NCI-H748 (cell line): ENCODE measurements around the gene ZNF598.
A peak's percentile ranks its signal among the peaks of the same experiment; 100 is the strongest.
"Not testable (repeated sequence)": the region's sequence is repeated elsewhere in the genome, so short reads cannot be mapped to it uniquely, and the experiment has no call there.

Experiments used
- DNase-seq: peaks from one replicate; lab custom pipeline; 2025; ENCODE audit not compliant: unreplicated experiment; lab: John Stamatoyannopoulos, UW

Gene ZNF598

DNA sequence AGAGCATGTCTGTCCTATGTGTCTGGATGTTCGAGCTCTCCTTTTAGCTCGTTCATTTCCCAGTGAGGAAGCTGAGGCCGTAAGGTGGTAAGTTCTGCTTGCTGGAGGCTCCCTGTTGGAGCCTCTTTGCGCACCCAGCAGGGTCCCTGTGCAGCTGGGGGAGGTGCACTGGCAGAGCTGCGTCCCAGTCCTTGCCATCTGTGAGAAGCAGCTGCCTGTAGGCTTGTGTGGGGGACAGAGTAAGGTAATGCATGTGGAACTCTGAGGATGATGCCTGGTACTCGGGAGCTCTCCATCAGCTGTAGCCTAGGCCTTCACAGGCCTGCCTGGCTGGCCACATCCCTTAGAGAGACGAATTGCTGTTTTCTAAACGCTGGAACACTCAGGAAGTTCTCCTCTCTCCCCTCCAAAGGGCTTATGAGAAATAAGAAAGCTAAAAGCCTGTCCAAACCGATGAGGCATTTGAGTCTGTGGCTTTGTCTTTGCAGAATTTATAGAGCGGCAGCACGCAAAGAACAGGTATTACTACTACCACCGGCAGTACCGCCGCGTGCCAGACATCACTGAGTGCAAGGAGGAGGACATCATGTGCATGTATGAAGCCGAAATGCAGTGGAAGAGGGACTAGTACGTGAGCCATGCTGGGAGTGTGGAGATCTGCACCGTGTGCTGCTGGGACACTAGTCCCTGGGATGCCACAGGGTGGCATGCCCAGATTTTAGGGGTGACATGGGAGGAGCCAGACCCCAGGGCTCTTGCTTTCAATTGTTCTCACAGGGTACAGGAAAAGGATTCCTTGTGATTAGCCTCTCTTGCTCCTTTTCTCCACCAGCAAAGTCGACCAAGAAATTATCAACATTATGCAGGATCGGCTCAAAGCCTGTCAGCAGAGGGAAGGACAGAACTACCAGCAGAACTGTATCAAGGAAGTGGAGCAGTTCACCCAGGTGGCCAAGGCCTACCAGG lies 48.7 kb downstream of the ZNF598 start:
- no peak for DNase-seq

DNA sequence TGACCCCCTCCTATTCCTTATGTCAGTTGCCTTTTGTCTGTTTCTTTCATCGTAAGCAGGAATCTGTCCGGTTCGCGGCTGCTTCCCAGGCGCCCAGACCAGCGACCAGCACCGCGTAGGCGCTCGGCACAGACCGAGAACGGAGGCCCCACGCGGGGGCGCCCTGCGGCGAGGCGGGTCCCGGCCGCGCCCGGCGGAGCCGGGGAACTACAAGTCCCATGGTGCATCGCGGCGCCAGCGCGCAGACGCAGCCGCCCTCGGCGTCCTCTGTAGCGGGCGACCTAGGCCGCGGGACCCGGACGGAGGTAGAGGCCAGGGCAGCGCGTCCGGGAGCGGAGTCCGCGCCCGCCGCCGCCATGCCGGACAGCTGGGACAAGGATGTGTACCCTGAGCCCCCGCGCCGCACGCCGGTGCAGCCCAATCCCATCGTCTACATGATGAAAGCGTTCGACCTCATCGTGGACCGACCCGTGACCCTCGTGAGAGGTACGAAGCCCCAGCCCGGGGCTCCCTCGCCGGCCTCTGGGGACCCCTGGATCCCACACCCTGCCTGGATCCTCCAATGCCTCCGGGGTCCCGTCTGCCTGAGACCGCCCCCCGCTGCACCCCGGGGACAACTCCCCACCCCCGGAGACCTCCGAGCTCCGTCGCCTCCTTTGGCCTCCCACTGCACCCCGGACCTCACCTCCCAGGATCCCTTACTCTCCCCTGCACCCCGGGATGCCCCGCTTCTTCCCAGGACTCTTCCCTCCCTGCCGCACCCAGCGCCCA lies 50.2 kb downstream of the ZNF598 start, which contains the start of gene NDUFB10:
Gene NDUFB10, plus strand, starts transcription at position 270 of the 771 bp plus-strand sequence. Its CDS starts 87 bp downstream, at position 357.
- DNase-seq: peak; percentile 86

DNA sequence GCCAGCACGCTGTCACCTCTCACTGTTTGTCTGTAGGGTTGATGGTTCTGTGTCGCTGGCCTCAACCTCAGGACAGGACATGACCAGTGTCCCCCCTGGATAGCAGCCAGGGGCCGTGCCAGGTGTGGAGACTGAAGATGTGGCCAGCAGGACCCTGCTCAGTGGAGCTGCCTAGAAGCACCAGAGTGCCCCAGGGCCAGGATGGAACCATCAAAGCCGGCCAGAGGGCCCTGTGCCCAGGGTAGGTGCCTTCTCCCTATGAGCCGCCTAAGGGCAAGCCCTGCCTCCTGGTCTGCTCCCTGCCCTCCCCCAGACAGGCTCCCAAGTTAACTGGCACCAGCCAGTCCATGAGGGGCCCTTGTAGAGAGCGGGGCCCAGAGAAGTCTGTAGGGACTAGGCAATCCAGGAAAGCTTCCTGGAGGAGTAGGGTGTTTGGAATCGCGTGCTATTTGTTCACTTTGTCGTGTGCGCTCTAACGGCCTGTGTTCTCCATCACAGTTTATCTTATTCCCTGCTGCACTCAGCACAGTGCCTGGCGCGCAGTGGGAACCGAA lies 50.8 kb downstream of the ZNF598 start:
- no peak for DNase-seq

DNA sequence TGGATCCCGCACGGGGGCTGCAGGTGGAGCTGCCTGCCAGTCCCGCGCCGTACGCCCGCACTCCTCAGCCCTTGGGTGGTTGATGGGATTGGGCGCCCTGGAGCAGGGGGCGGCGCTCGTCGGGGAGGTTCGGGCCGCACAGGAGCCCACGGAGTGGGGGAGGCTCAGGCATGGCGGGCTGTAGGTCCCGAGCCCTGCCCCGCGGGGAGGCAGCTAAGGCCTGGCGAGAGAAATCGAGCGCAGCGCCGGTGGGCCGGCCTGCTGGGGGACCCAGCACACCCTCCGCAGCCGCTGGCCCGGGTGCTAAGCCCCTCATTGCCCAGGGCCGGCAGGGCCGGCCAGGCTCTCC lies 51.5 kb downstream of the ZNF598 start:
- DNase-seq: not testable (repeated sequence)

DNA sequence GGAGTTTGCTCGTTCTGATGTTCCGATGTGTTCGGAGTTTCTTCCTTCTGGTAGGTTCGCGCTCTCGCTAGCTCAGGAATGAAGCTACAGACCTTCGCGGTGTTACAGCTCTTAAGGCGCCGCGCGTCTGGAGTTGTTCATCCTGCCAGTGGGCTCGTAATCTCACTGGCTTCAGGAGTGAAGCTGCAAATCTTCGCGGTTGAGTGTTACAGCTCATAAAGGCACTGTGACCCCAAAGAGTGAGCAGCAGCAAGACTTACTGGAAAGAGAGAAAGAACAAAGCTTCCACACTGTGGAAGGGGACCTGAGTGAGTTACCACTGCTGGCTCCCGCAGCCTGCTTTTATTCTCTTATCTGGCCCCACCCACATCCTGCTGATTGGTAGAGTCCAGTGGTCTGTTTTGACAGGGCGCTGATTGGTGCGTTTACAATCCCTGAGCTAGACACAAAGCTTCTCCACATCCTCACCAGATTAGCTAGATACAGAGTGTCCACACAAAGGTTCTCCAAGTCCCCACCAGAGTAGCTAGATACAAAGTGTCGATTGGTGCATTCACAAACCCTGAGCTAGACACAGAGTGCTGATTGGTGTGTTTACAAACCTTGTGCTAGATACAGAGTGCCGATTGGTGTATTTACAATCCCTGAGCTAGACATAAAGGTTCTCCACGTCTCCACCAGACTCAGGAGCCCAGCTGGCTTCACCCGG lies 52.0 kb downstream of the ZNF598 start:
- DNase-seq: not testable (repeated sequence)

DNA sequence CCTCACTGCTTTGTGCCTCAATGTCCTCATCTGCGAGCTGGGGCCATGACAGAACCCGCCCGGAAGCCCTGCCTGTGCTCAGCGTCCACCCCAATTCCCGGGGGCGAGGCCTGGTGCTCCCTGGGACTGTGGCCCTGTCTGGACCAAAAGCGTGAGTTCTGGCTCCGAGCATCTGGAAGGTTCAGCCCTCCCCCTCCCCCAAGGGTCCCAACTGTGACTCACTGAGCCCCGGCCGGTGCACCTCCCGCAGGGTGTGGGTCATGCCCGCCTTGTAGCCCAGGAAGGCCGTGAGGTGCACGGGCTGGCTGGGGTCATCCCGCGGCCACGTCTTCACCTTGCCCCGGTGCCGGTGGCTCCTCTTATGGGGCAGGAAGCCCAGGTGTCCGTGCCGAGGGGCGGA lies 55.9 kb downstream of the ZNF598 start:
- DNase-seq: no peak

DNA sequence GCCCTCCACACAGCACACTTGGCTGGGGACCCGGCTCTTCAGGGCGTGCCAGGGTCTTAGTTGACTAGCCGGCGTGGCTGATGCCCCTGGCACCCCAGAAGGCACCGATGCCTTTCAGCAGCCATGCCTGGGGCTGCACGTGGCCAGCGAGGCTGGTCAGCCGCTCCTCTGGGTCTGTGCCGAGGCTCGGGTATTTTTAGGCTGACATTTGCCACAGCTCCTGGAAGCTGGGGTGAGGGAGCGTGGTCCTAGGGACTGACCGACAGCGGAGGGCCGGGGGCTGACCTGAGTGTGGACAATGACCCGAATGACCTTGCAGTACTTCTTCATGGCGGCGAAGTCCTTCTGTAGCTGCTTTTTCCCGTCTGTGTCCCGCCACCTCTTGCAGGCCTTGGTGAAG lies 59.1 kb downstream of the ZNF598 start:
- no peak for DNase-seq

DNA sequence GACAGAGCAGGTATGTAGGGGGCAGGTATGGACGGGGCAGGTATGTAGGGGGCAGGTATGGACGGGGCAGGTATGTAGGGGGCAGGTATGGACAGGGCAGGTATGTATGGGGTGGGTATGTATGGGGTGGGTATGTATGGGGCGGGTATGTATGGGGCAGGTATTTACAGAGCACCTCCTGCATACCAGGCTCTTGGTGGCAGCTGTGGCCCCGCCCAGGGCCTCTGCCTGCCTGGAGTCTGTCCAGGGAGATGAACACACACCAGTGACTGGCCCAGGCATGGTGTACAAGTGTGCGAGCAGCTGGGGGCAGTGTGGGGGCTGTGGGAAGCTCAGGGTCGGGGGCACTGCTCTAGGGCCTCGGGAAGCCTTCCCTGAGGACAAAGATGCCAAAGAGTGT lies 59.6 kb downstream of the ZNF598 start:
- DNase-seq: no peak

DNA sequence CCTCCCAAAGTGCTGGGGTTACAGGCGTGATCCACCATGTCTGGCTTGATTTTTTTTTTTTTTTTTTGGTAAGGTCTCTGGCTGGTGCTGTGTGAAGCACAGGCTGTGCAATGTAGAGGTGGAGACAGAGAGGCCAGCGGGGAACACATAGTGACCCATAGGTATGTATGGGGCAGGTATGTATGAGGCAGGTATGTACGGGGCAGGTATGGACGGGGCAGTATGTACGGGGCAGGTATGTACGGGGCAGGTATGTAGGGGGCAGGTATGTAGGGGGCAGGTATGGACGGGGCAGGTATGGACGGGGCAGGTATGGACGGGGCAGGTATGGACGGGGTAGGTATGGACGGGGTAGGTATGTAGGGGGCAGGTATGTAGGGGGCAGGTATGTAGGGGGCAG lies 60.1 kb downstream of the ZNF598 start:
- no peak for DNase-seq
